IMR-90 (cell line): ENCODE results near the gene CASKIN1.

Experiments used
- POLR2A ChIP-seq: IDR thresholded peaks from 2 replicates; pipeline ENCODE4 v1.6.1; 2012; ENCODE audit warnings: mild to moderate bottlenecking, low read depth, low read length
- SMC3 ChIP-seq: fragments of 150-350 bp; IDR thresholded peaks from 2 replicates; pipeline ENCODE4 v1.6.1; 2016; ENCODE audit warnings: low read depth, mild to moderate bottlenecking, antibody characterized with exemption, low read length, moderate library complexity
- TF ChIP-seq, protein P1 (sequence below): conservative IDR thresholded peaks from 2 replicates; pipeline ENCODE4 v1.5.1; 2012; ENCODE audit warnings: mild to moderate bottlenecking, low read depth, low read length, improper control_type of control experiment

DNA sequence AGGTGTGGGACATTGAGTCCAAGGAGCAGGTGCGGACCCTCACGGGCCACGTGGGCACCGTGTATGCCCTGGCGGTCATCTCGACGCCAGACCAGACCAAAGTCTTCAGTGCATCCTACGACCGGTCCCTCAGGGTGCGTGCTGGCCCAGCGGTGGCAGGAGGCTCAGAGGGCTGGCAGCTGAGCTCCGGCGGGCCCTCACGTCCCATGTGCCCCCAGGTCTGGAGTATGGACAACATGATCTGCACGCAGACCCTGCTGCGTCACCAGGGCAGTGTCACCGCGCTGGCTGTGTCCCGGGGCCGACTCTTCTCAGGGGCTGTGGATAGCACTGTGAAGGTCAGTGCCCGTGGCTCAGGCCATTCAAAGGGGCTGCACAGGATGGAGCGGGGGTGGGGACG lies 20.4 kb downstream of the CASKIN1 start:
- no peak for TF ChIP-seq POLR2A
- TF ChIP-seq, protein P1, sequence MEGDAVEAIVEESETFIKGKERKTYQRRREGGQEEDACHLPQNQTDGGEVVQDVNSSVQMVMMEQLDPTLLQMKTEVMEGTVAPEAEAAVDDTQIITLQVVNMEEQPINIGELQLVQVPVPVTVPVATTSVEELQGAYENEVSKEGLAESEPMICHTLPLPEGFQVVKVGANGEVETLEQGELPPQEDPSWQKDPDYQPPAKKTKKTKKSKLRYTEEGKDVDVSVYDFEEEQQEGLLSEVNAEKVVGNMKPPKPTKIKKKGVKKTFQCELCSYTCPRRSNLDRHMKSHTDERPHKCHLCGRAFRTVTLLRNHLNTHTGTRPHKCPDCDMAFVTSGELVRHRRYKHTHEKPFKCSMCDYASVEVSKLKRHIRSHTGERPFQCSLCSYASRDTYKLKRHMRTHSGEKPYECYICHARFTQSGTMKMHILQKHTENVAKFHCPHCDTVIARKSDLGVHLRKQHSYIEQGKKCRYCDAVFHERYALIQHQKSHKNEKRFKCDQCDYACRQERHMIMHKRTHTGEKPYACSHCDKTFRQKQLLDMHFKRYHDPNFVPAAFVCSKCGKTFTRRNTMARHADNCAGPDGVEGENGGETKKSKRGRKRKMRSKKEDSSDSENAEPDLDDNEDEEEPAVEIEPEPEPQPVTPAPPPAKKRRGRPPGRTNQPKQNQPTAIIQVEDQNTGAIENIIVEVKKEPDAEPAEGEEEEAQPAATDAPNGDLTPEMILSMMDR = no peak
- TF ChIP-seq SMC3 = no peak
